CD4-positive, CD25-positive, alpha-beta regulatory T cell (primary cell): ENCODE data around the gene BNIP2. TPM values are rescaled to one million over a fixed set of nuclear protein-coding genes. Genes with fewer than 3 reads are reported as not detected.

ENCODE experiments used
- ATAC-seq, 2 donors: fragments of 150-1000 bp; cut with Tn5 transposase; one replicate each; pipeline ENCODE4 v1.10.0; 2021; ENCODE audit warnings: low read depth in 2 of 2, moderate number of reproducible peaks in 2 of 2, moderate library complexity in 1 of 2
- DNase-seq, 3 donors: peaks; one replicate each; pipeline versions ENCODE4 v3.0.0 to v3.0.0-alpha.2; 2012 to 2022; ENCODE audit warnings: mixed read lengths in 1 of 3
- H3K27ac ChIP-seq: one replicate; pipeline ENCODE4 v1.7.0; 2013; ENCODE audit warnings: mild to moderate bottlenecking, low read length; ENCODE audit not compliant: insufficient read depth, poor library complexity, severe bottlenecking
- H3K27me3 ChIP-seq: one replicate; pipeline ENCODE4 v1.7.0; 2013; ENCODE audit warnings: low read length; ENCODE audit not compliant: control insufficient read depth, insufficient read depth
- H3K36me3 ChIP-seq: one replicate; pipeline ENCODE4 v1.7.0; 2013; ENCODE audit warnings: mild to moderate bottlenecking, low read length, moderate library complexity; ENCODE audit not compliant: control insufficient read depth, insufficient read depth
- H3K4me1 ChIP-seq: 2 replicates; pipeline ENCODE4 v1.7.0; 2013; ENCODE audit warnings: mild to moderate bottlenecking, low read length; ENCODE audit not compliant: insufficient read depth, control insufficient read depth, poor library complexity, severe bottlenecking
- H3K4me3 ChIP-seq: one replicate; pipeline ENCODE4 v1.7.0; 2013; ENCODE audit warnings: low read depth, mild to moderate bottlenecking, low read length, moderate library complexity
- H3K9me3 ChIP-seq, 2 experiments: 1 replicate in 1 of 2; 2 replicates in 1 of 2; pipeline ENCODE4 v1.7.0; 2013; ENCODE audit warnings: low read length in 2 of 2, mild to moderate bottlenecking in 1 of 2, moderate library complexity in 1 of 2; ENCODE audit not compliant: control insufficient read depth in 2 of 2
- H3K27ac Mint-ChIP-seq, 3 donors: one replicate each; pipeline ENCODE4 v1.8.0; 2020 to 2022; ENCODE audit warnings: mild to moderate bottlenecking in 3 of 3, mixed read lengths in 3 of 3, moderate library complexity in 2 of 3
- H3K27me3 Mint-ChIP-seq: one replicate; pipeline ENCODE4 v1.8.0; 2022; ENCODE audit warnings: mild to moderate bottlenecking, mixed read lengths
- H3K36me3 Mint-ChIP-seq: one replicate; pipeline ENCODE4 v1.8.0; 2020; ENCODE audit warnings: mixed read lengths
- H3K4me1 Mint-ChIP-seq, 4 donors: one replicate each; pipeline ENCODE4 v1.8.0; 2020 to 2022; ENCODE audit warnings: mixed read lengths in 4 of 4, mild to moderate bottlenecking in 1 of 4
- H3K4me3 Mint-ChIP-seq, 4 donors: one replicate each; pipeline ENCODE4 v1.8.0; 2020 to 2022; ENCODE audit warnings: mild to moderate bottlenecking in 4 of 4, mixed read lengths in 4 of 4, moderate library complexity in 3 of 4
- H3K9me3 Mint-ChIP-seq, 7 donors: one replicate each; pipeline ENCODE4 v1.8.0; 2020 to 2022; ENCODE audit warnings: mixed read lengths in 7 of 7, mild to moderate bottlenecking in 3 of 7, moderate library complexity in 2 of 7
- polyA plus RNA-seq, 4 donors: library from polyadenylated mRNA; unstranded; fragments of 300-500 nt; fragmentation: Illumina TruSeq; gene quantifications; one replicate each; pipeline ENCODE4 v1.2.3, GENCODE V29; 2021
- total RNA-seq: library from RNA; stranded (reverse); gene quantifications from one replicate; pipeline ENCODE4 v1.2.3, GENCODE V29; 2022

The BNIP2 gene
- total and polyA plus RNA-seq, 5 donors from 2014 or later = 88.6 to 103 (median 95.0) TPM

GRCh38 chr15:59632714-59633113 is 56.4 kb downstream of the BNIP2 start:
- Histone ChIP-seq H3K9me3 (no peaks in the 10 kb centered on the region), H3K27ac (no peak overlapping the region), H3K4me3 (no peak overlapping the region), H3K27me3 (no peaks in the 10 kb centered on the region), H3K36me3 (peaks cover 3% of the 10 kb centered on the region), H3K4me1 (no peaks in the 10 kb centered on the region)
- DNase-seq (no peak), ATAC-seq (no peak)
- Mint-ChIP-seq H3K9me3 (no peaks in the 10 kb centered on the region), H3K4me1 (peaks cover 0 to 3% (median 0%) of the 10 kb centered on the region in 4 donors), H3K27ac (no peak overlapping the region), H3K36me3 (peaks cover 12% of the 10 kb centered on the region), H3K4me3 (no peak overlapping the region), H3K27me3 (peaks cover 15% of the 10 kb centered on the region)

GRCh38 chr15:59622289-59622688 is 66.8 kb downstream of the BNIP2 start:
- Histone ChIP-seq H3K4me1 (no peaks in the 10 kb centered on the region), H3K9me3 (no peaks in the 10 kb centered on the region), H3K27ac (no peak overlapping the region), H3K36me3 (no peaks in the 10 kb centered on the region), H3K27me3 (peaks cover 9% of the 10 kb centered on the region), H3K4me3 (no peak overlapping the region)
- Mint-ChIP-seq H3K27me3 (peaks cover 31% of the 10 kb centered on the region), H3K9me3 (no peaks in the 10 kb centered on the region), H3K27ac (no peak overlapping the region), H3K36me3 (no peaks in the 10 kb centered on the region), H3K4me1 (no peaks in the 10 kb centered on the region), H3K4me3 (no peak overlapping the region)
- DNase-seq = peak in 1 of 3 donors; percentile 59
- ATAC-seq = peak; percentile 40 to 46

- no peak for DNase-seq
- Mint-ChIP-seq H3K4me1 (peaks cover 0 to 4% (median 0%) of the 10 kb centered on the region in 4 donors), H3K27ac (no peak overlapping the region), H3K27me3 (peaks cover 42% of the 10 kb centered on the region), H3K36me3 (no peaks in the 10 kb centered on the region), H3K4me3 (no peak overlapping the region), H3K9me3 (peaks cover 0 to 2% (median 0%) of the 10 kb centered on the region in 7 donors)
- Histone ChIP-seq H3K27me3 (peaks cover 14% of the 10 kb centered on the region), H3K4me3 (no peak overlapping the region), H3K27ac (no peak overlapping the region), H3K4me1 (no peaks in the 10 kb centered on the region), H3K36me3 (no peaks in the 10 kb centered on the region), H3K9me3 (no peaks in the 10 kb centered on the region)
- no peak for ATAC-seq
These were observed 70.7 kb downstream of the BNIP2 start for GRCh38 chr15:59618406-59618805.

- no peak overlapping the region for H3K27ac ChIP-seq
- Mint-ChIP-seq H3K4me3 (no peak overlapping the region), H3K27ac (no peak overlapping the region), H3K4me1 (peaks cover 0 to 4% (median 2%) of the 10 kb centered on the region in 4 donors), H3K36me3 (no peaks in the 10 kb centered on the region), H3K27me3 (peaks cover 50% of the 10 kb centered on the region), H3K9me3 (peaks cover 0 to 4% (median 0%) of the 10 kb centered on the region in 7 donors)
- H3K4me3 ChIP-seq = no peak overlapping the region
- H3K4me1 ChIP-seq = no peaks in the 10 kb centered on the region
- ATAC-seq = no peak
- H3K27me3 ChIP-seq = peaks cover 14% of the 10 kb centered on the region
- DNase-seq = no peak
- H3K9me3 ChIP-seq = no peaks in the 10 kb centered on the region
- no peaks in the 10 kb centered on the region for H3K36me3 ChIP-seq
These were observed 72.7 kb downstream of the BNIP2 start for GRCh38 chr15:59616379-59616778.

GRCh38 chr15:59615661-59616060 is 73.5 kb downstream of the BNIP2 start:
- Histone ChIP-seq H3K36me3 (no peaks in the 10 kb centered on the region), H3K27ac (no peak overlapping the region), H3K27me3 (peaks cover 14% of the 10 kb centered on the region), H3K4me3 (no peak overlapping the region), H3K9me3 (no peaks in the 10 kb centered on the region), H3K4me1 (no peaks in the 10 kb centered on the region)
- Mint-ChIP-seq H3K36me3 (no peaks in the 10 kb centered on the region), H3K27ac (no peak overlapping the region), H3K4me3 (no peak overlapping the region), H3K9me3 (peaks cover 0 to 5% (median 1%) of the 10 kb centered on the region in 7 donors), H3K27me3 (peaks cover 55% of the 10 kb centered on the region), H3K4me1 (peaks cover 0 to 6% (median 4%) of the 10 kb centered on the region in 4 donors)
- ATAC-seq (no peak), DNase-seq (no peak)

- Mint-ChIP-seq H3K4me3 (no peak overlapping the region), H3K9me3 (peaks cover 0 to 5% (median 1%) of the 10 kb centered on the region in 7 donors), H3K27ac (no peak overlapping the region), H3K4me1 (peaks cover 0 to 6% (median 4%) of the 10 kb centered on the region in 4 donors), H3K27me3 (peaks cover 48% of the 10 kb centered on the region), H3K36me3 (no peaks in the 10 kb centered on the region)
- DNase-seq (no peak), ATAC-seq (no peak)
- H3K9me3 ChIP-seq = no peaks in the 10 kb centered on the region
- H3K27me3 ChIP-seq = peaks cover 14% of the 10 kb centered on the region
- no peaks in the 10 kb centered on the region for H3K36me3 ChIP-seq
- H3K4me1 ChIP-seq = no peaks in the 10 kb centered on the region
- H3K4me3 ChIP-seq = no peak overlapping the region
- H3K27ac ChIP-seq = no peak overlapping the region
These were observed 75.0 kb downstream of the BNIP2 start for GRCh38 chr15:59614153-59614552.

- Histone ChIP-seq H3K36me3 (no peaks in the 10 kb centered on the region), H3K4me1 (no peaks in the 10 kb centered on the region), H3K4me3 (no peak within 1 kb of the TSS), H3K9me3 (no peaks in the 10 kb centered on the region), H3K27ac (no peak within 1 kb of the TSS), H3K27me3 (peaks cover 2% of the 10 kb centered on the region)
- DNase-seq (no peak), ATAC-seq (no peak)
- peak within 1 kb of the TSS in 1 of 3 donors; percentile 73 for H3K27ac Mint-ChIP-seq
- H3K27me3 Mint-ChIP-seq = peaks cover 41% of the 10 kb centered on the region
- peak within 1 kb of the TSS in 1 of 4 donors; percentile 51 for H3K4me3 Mint-ChIP-seq
- H3K9me3 Mint-ChIP-seq = peaks cover 0 to 9% (median 3%) of the 10 kb centered on the region in 7 donors
- peaks cover 0 to 6% (median 4%) of the 10 kb centered on the region in 4 donors for H3K4me1 Mint-ChIP-seq
- H3K36me3 Mint-ChIP-seq = no peaks in the 10 kb centered on the region
These were observed 77.6 kb downstream of the BNIP2 start, which contains the start of gene GCNT3 for GRCh38 chr15:59611276-59612260. GCNT3 (plus strand) TSS chr15:59611783; CDS start chr15:59618239, 6,456 bp downstream.
